OCI-LY1 (cell line): Measurements from ENCODE around the gene PPP1R12B.

Source experiments
- H2AFZ ChIP-seq: fragments of 200-600 bp; sonication (generic), shearing (Covaris generic); 2 replicates; pipeline ENCODE4 v1.6.0; 2014; ENCODE audit warnings: antibody characterized with exemption, mild to moderate bottlenecking, low read length
- H3F3A ChIP-seq: fragments of 200-600 bp; sonication (generic), shearing (Covaris generic); 2 replicates; pipeline ENCODE4 v1.6.0; 2014; ENCODE audit warnings: mild to moderate bottlenecking, antibody characterized with exemption, low read length, moderate library complexity; ENCODE audit not compliant: insufficient read depth
- H3K27ac ChIP-seq: fragments of 200-600 bp; sonication (generic); 2 replicates; pipeline ENCODE4 v1.5.1; 2014; ENCODE audit warnings: low read length, mixed run types, mild to moderate bottlenecking, low read depth; ENCODE audit not compliant: poor library complexity, severe bottlenecking
- H3K27me3 ChIP-seq: fragments of 200-600 bp; sonication (generic); 2 replicates; pipeline ENCODE4 v1.6.0; 2014; ENCODE audit warnings: antibody characterized with exemption, mild to moderate bottlenecking, low read length, moderate library complexity; ENCODE audit not compliant: insufficient read depth
- H3K36me3 ChIP-seq: fragments of 200-600 bp; sonication (generic); 2 replicates; pipeline ENCODE4 v1.6.1; 2014; ENCODE audit warnings: mild to moderate bottlenecking, antibody characterized with exemption, low read length, moderate library complexity, mixed read lengths; ENCODE audit not compliant: insufficient read depth
- H3K4me1 ChIP-seq: fragments of 200-600 bp; sonication (generic); 2 replicates; pipeline ENCODE4 v1.5.1; 2014; ENCODE audit warnings: mild to moderate bottlenecking, low read length, moderate library complexity; ENCODE audit not compliant: insufficient read depth, severe bottlenecking
- H3K4me2 ChIP-seq: fragments of 200-600 bp; sonication (generic), shearing (Covaris generic); 2 replicates; pipeline ENCODE4 v1.6.1; 2014; ENCODE audit warnings: low read length
- H3K4me3 ChIP-seq: fragments of 200-600 bp; sonication (generic); 2 replicates; pipeline ENCODE4 v1.5.1; 2014; ENCODE audit warnings: low read length, low read depth, mild to moderate bottlenecking, mixed read lengths; ENCODE audit not compliant: poor library complexity, severe bottlenecking
- H3K79me2 ChIP-seq: fragments of 200-600 bp; shearing (Covaris generic); 2 replicates; pipeline ENCODE4 v1.6.1; 2016; ENCODE audit warnings: mixed run types, low read length, mixed read lengths; ENCODE audit not compliant: insufficient read depth
- H3K9ac ChIP-seq: fragments of 200-600 bp; sonication (generic), shearing (Covaris generic); 2 replicates; pipeline ENCODE4 v1.6.1; 2014; ENCODE audit warnings: mild to moderate bottlenecking, low read length, mixed read lengths
- H3K9me2 ChIP-seq: fragments of 200-600 bp; sonication (generic), shearing (Covaris generic); 2 replicates; pipeline ENCODE4 v1.6.1; 2014; ENCODE audit warnings: low read depth, mild to moderate bottlenecking, low read length, mixed read lengths
- H3K9me3 ChIP-seq: fragments of 200-600 bp; shearing (Covaris generic); 2 replicates; pipeline ENCODE4 v1.6.1; 2014; ENCODE audit warnings: low read length, mixed read lengths
- H4K20me1 ChIP-seq: fragments of 200-600 bp; sonication (generic), shearing (Covaris generic); 2 replicates; pipeline ENCODE4 v1.6.0; 2016; ENCODE audit warnings: mild to moderate bottlenecking, low read length; ENCODE audit not compliant: insufficient read depth
- CTCF ChIP-seq: fragments of 200-600 bp; sonication (generic), shearing (Covaris generic); IDR thresholded peaks from 2 replicates; pipeline ENCODE4 v1.5.1; 2017; ENCODE audit warnings: mild to moderate bottlenecking, antibody characterized with exemption, low read length, moderate library complexity, mixed read lengths
- EZH2 ChIP-seq: fragments of 200-600 bp; sonication (generic), shearing (Covaris generic); IDR thresholded peaks from 2 replicates; pipeline ENCODE4 v1.8.0; 2017; ENCODE audit warnings: borderline replicate concordance, mixed run types, mild to moderate bottlenecking, antibody characterized with exemption, low read length, moderate library complexity, mixed read lengths

The PPP1R12B gene

GRCh38 chr1:202576816-202577215 is 228.3 kb downstream of the PPP1R12B start:
- H3K4me1 ChIP-seq = no peaks in the 10 kb centered on the region
- H3K27ac ChIP-seq = no peak overlapping the region
- no peaks in the 10 kb centered on the region for H3K27me3 ChIP-seq
- TF ChIP-seq CTCF = no peak
- TF ChIP-seq EZH2 = no peak
- H3K4me2 ChIP-seq = no peak overlapping the region
- no peak overlapping the region for H3K4me3 ChIP-seq
- no peaks in the 10 kb centered on the region for H3F3A ChIP-seq
- H4K20me1 ChIP-seq = no peaks in the 10 kb centered on the region
- H3K9me2 ChIP-seq = no peaks in the 10 kb centered on the region
- H3K9ac ChIP-seq = no peak overlapping the region
- H3K36me3 ChIP-seq = no peaks in the 10 kb centered on the region
- H3K9me3 ChIP-seq = no peaks in the 10 kb centered on the region
- H2AFZ ChIP-seq = no peak overlapping the region
- no peaks in the 10 kb centered on the region for H3K79me2 ChIP-seq

- Histone ChIP-seq H3K4me3 (no peak overlapping the region), H3K4me2 (no peak overlapping the region)
These were observed 228.9 kb downstream of the PPP1R12B start for GRCh38 chr1:202577381-202577780.

GRCh38 chr1:202578001-202578504 is 229.6 kb downstream of the PPP1R12B start:
- no peaks in the 10 kb centered on the region for H3K9me2 ChIP-seq
- no peaks in the 10 kb centered on the region for H3K36me3 ChIP-seq
- H4K20me1 ChIP-seq = no peaks in the 10 kb centered on the region
- H2AFZ ChIP-seq = no peak overlapping the region
- no peaks in the 10 kb centered on the region for H3F3A ChIP-seq
- no peaks in the 10 kb centered on the region for H3K9me3 ChIP-seq
- TF ChIP-seq CTCF = no peak
- TF ChIP-seq EZH2 = no peak
- H3K4me1 ChIP-seq = no peaks in the 10 kb centered on the region
- no peak overlapping the region for H3K9ac ChIP-seq
- no peak overlapping the region for H3K4me2 ChIP-seq
- H3K27me3 ChIP-seq = no peaks in the 10 kb centered on the region
- no peak overlapping the region for H3K4me3 ChIP-seq
- no peaks in the 10 kb centered on the region for H3K79me2 ChIP-seq
- H3K27ac ChIP-seq = no peak overlapping the region

More at GRCh38 chr1:202577381-202577780, 228.9 kb downstream of the PPP1R12B start:
- no peaks in the 10 kb centered on the region for H3K9me3 ChIP-seq
- TF ChIP-seq CTCF (no peak), EZH2 (no peak)
- H3F3A ChIP-seq = no peaks in the 10 kb centered on the region
- no peaks in the 10 kb centered on the region for H3K4me1 ChIP-seq
- H3K27ac ChIP-seq = no peak overlapping the region
- H2AFZ ChIP-seq = no peak overlapping the region
- H3K27me3 ChIP-seq = no peaks in the 10 kb centered on the region
- no peaks in the 10 kb centered on the region for H3K36me3 ChIP-seq
- H3K9ac ChIP-seq = no peak overlapping the region
- H3K9me2 ChIP-seq = no peaks in the 10 kb centered on the region
- no peaks in the 10 kb centered on the region for H4K20me1 ChIP-seq
- no peaks in the 10 kb centered on the region for H3K79me2 ChIP-seq
